Measurements from ENCODE around the gene KIF2B.
"Not testable (repeated sequence)": the region's sequence is repeated elsewhere in the genome, so short reads cannot be mapped to it uniquely, and the experiment has no call there.

The KIF2B gene

GRCh38 chr17:53822764-53823163 is at the start of gene KIF2B:
KIF2B (plus strand) TSS chr17:53822927; CDS start chr17:53823034, 107 bp downstream.
- no peak for DNase-seq (ENCODE audit: low spot score)

GRCh38 chr17:53780320-53780719 is 42.4 kb upstream of the KIF2B start:
- no peak for DNase-seq (ENCODE audit: low spot score)

- DNase-seq (ENCODE audit: low spot score), result no peak
These were observed 31.2 kb upstream of the KIF2B start for GRCh38 chr17:53791551-53791950.

- DNase-seq (ENCODE audit: low spot score), result no peak
These were observed 30.3 kb upstream of the KIF2B start for GRCh38 chr17:53792451-53792850.

GRCh38 chr17:53792997-53793396 is 29.7 kb upstream of the KIF2B start:
- no peak for DNase-seq (ENCODE audit: low spot score)

GRCh38 chr17:53794875-53795274 is 27.9 kb upstream of the KIF2B start:
- no peak for DNase-seq (ENCODE audit: low spot score)

- DNase-seq (ENCODE audit: low spot score), result no peak
These were observed 26.1 kb upstream of the KIF2B start for GRCh38 chr17:53796642-53797041.

GRCh38 chr17:53797501-53797900 is 25.2 kb upstream of the KIF2B start:
- DNase-seq (ENCODE audit: low spot score), result no peak

GRCh38 chr17:53804437-53804836 is 18.3 kb upstream of the KIF2B start:
- no peak for DNase-seq (ENCODE audit: low spot score)

GRCh38 chr17:53806473-53806872 is 16.3 kb upstream of the KIF2B start:
- no peak for DNase-seq (ENCODE audit: low spot score)

- no peak for DNase-seq (ENCODE audit: low spot score)
These were observed 15.4 kb upstream of the KIF2B start for GRCh38 chr17:53807286-53807685.

- DNase-seq (ENCODE audit: low spot score), result no peak
These were observed 4.5 kb upstream of the KIF2B start for GRCh38 chr17:53818271-53818670.

GRCh38 chr17:53818929-53819328 is 3.8 kb upstream of the KIF2B start:
- no peak for DNase-seq (ENCODE audit: low spot score)

GRCh38 chr17:53819956-53820355 is 2.8 kb upstream of the KIF2B start:
- DNase-seq (ENCODE audit: low spot score), result no peak

GRCh38 chr17:53823341-53824050 is 769 bp downstream of the KIF2B start:
- DNase-seq (ENCODE audit: low spot score), result no peak

- not testable (repeated sequence) for DNase-seq (ENCODE audit: low spot score)
These were observed 12.0 kb downstream of the KIF2B start for GRCh38 chr17:53834771-53835170.

GRCh38 chr17:53837131-53837530 is 14.4 kb downstream of the KIF2B start:
- DNase-seq (ENCODE audit: low spot score), result no peak

GRCh38 chr17:53844491-53845107 is 21.9 kb downstream of the KIF2B start:
- DNase-seq (ENCODE audit: low spot score), result no peak

- not testable (repeated sequence) for DNase-seq (ENCODE audit: low spot score)
These were observed 48.4 kb downstream of the KIF2B start for GRCh38 chr17:53871128-53871527.

Measured in iPS-NIHi11 (cell line).